ENCODE measurements around the gene ZNF615.

GRCh38 chr19:52007806-52008557 is at the start of gene ZNF615:
- TF ChIP-seq, protein P1, sequence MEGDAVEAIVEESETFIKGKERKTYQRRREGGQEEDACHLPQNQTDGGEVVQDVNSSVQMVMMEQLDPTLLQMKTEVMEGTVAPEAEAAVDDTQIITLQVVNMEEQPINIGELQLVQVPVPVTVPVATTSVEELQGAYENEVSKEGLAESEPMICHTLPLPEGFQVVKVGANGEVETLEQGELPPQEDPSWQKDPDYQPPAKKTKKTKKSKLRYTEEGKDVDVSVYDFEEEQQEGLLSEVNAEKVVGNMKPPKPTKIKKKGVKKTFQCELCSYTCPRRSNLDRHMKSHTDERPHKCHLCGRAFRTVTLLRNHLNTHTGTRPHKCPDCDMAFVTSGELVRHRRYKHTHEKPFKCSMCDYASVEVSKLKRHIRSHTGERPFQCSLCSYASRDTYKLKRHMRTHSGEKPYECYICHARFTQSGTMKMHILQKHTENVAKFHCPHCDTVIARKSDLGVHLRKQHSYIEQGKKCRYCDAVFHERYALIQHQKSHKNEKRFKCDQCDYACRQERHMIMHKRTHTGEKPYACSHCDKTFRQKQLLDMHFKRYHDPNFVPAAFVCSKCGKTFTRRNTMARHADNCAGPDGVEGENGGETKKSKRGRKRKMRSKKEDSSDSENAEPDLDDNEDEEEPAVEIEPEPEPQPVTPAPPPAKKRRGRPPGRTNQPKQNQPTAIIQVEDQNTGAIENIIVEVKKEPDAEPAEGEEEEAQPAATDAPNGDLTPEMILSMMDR (IDR thresholded peaks at IDR 0.05; ENCODE audit: insufficient read depth, low read length), result no peak
- no peak for TF ChIP-seq SPI1 (IDR thresholded peaks at IDR 0.05; ENCODE audit: borderline replicate concordance, low read depth)

Data from HL-60 (cell line).